Activated naive CD4-positive, alpha-beta T cell treated with anti-CD3 and anti-CD28 coated beads, Interleukin-2, amount 50 U/mL, for 24 hours (primary cell): ENCODE data around the gene GNG8.
A peak's percentile ranks its signal among the peaks of the same experiment; 100 is the strongest.
"Not testable (repeated sequence)": the region's sequence is repeated elsewhere in the genome, so short reads cannot be mapped to it uniquely, and the experiment has no call there.

Experiments used
- H3K27ac Mint-ChIP-seq: one replicate; pipeline ENCODE4 v1.8.0; 2021; ENCODE audit warnings: mild to moderate bottlenecking, mixed read lengths
- H3K27me3 Mint-ChIP-seq: one replicate; pipeline ENCODE4 v1.8.0; 2021; ENCODE audit warnings: mixed read lengths
- H3K36me3 Mint-ChIP-seq: one replicate; pipeline ENCODE4 v1.8.0; 2021; ENCODE audit warnings: mixed read lengths
- H3K4me1 Mint-ChIP-seq: one replicate; pipeline ENCODE4 v1.8.0; 2021; ENCODE audit warnings: mixed read lengths
- H3K4me3 Mint-ChIP-seq: one replicate; pipeline ENCODE4 v1.8.0; 2021; ENCODE audit warnings: mild to moderate bottlenecking, mixed read lengths
- H3K9me3 Mint-ChIP-seq: one replicate; pipeline ENCODE4 v1.8.0; 2021; ENCODE audit warnings: mixed read lengths

The GNG8 gene

DNA sequence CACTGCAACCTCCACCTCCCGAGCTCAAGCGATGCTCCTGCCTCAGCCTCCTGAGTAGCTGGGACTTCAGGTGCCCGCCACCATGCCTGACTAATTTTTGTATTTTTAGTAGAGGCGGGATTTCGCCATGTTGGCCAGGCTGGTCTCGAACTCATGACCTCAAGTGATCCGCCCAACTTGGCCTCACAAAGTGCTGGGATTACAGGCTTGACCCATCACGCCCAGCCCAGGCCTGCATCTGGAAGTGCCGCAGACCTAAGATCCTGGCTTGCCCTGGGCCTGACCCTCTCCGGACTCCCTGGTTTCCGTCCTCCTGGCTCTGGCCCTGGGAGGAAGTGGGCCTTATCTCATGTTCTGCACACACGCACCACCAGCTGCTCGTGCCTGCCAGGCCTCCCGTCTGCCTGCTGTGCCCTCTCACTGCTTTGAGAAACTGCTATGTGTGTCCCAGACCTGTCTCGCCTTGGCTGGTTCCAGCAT lies 6.4 kb downstream of the GNG8 start:
- Mint-ChIP-seq H3K36me3 (no peaks in the 10 kb centered on the region), H3K4me1 (peaks cover 31% of the 10 kb centered on the region), H3K4me3 (no peak overlapping the region), H3K27ac (peak overlapping the region; percentile 70), H3K9me3 (no peaks in the 10 kb centered on the region), H3K27me3 (no peaks in the 10 kb centered on the region)

DNA sequence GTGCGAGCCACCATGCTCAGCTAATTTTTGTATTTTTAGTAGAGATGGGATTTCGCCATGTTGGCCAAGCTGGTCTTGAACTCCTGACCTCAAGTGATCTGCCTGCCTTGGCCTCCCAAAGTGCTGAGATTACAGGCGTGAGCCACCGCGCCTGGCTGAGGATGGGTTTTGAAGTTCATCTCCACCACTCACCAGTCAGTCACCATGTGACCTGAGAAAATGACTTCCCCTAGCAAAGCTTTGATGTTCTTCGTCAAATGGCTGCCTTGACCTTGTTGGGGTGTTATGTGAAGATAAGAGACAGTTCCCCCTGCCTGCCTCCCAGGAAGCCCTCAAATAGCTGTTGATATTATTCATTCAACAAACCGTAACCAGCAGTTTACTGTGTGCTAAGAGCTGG lies 7.0 kb downstream of the GNG8 start:
- peak overlapping the region; percentile 30 for H3K27ac Mint-ChIP-seq
- not testable (repeated sequence) for H3K27me3 Mint-ChIP-seq, H3K9me3 Mint-ChIP-seq, H3K4me3 Mint-ChIP-seq, H3K36me3 Mint-ChIP-seq
- peaks cover 37% of the 10 kb centered on the region for H3K4me1 Mint-ChIP-seq

DNA sequence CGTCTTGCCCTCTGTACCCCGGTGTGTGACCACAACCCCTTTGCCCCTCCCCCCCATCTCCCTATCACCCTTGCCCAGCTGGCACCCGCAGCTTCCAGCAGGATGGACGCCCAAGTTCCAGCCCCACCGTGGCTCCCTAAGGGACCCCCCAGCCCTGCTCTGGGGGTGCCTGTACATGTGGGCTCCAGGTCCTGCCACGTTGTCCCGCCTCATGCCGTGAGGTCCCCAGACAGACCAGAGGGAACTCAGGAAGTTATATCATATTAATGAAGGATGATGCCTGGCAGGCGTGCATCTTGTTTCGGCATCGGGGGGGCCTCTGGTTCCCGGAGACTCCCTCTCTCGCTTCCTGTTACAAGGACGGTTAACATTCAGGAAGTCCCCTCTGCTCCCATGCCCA lies 9.6 kb downstream of the GNG8 start:
- Mint-ChIP-seq H3K36me3 (no peaks in the 10 kb centered on the region), H3K27me3 (no peaks in the 10 kb centered on the region), H3K4me1 (peaks cover 37% of the 10 kb centered on the region), H3K9me3 (no peaks in the 10 kb centered on the region), H3K4me3 (no peak overlapping the region), H3K27ac (no peak overlapping the region)

GRCh38 chr19:46625731-46626130 lies 10.3 kb downstream of the GNG8 start:
- Mint-ChIP-seq H3K27ac (no peak overlapping the region), H3K9me3 (no peaks in the 10 kb centered on the region), H3K4me3 (no peak overlapping the region), H3K27me3 (no peaks in the 10 kb centered on the region), H3K4me1 (peaks cover 43% of the 10 kb centered on the region), H3K36me3 (no peaks in the 10 kb centered on the region)

DNA sequence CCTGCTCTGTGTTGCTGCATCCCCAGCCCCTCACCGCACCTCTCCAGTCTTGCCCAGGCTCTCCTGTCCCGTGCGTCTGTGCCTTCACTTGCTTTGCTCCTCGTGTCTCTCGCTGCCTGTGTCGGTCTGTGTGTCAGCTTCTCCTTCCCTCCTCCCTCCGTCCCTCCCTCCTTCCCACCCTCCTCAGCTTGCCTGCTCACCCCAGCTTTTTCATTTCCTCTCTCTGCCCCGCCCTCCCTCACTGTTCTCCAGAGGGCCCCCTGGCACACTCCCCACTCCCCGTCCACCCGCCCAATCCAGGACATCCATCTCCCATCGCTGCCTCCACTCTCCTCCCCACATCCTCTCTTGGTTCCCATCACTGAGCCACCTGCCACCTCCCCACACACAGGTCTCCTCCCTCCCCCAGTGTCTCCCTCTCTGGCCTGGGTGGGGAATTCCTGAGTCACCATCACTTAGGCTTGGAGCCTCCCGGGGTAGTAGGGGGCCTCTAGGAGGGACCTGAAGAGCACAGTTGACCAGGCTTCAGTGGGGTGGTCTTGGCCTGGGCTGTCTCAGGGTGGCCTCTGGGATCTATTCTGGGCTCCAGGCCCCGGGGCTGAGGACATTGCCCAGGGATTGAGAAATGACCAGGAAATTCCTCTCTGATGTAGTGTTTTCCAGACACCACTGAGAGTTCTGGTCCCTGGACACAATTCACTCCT lies 10.9 kb downstream of the GNG8 start, which contains the start of gene PTGIR:
TSS of gene PTGIR (minus strand) at position 132 of the 704 bp plus-strand sequence. CDS start 864 bp downstream, outside the sequence.
- Mint-ChIP-seq H3K4me1 (peaks cover 49% of the 10 kb centered on the region), H3K27me3 (no peaks in the 10 kb centered on the region), H3K36me3 (no peaks in the 10 kb centered on the region), H3K27ac (peak within 1 kb of the TSS; percentile 93), H3K9me3 (no peaks in the 10 kb centered on the region), H3K4me3 (peak within 1 kb of the TSS; percentile 66)

DNA sequence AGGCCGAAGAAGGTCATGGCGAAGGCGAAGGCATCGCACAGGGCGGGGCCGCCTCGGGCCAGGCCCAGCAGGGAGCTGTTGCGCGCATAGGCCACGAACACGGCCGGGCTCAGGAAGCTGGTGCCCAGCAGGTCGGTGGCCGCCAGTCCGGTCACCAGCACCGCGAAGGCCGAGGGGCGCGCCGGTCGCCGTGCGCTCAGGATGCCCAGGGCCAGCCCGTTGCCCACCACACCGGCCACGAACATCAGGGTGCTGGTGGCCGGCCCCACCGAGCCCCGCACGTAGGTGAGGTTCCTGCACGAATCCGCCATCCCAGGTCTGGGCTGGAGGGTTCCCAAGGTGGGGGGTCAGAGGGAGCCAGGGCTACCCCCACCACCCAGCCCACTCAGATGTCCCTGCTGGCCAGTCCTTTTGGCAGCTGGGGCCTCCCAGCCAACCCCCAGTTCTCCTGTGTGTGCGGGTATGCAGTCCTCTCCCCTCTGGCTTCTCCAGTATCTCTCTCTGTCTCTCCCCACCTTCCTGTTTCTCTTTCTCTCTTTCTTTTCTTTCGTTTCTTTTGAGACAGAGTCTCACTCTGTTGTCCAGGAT lies 12.0 kb downstream of the GNG8 start:
- H3K4me3 Mint-ChIP-seq, result peak overlapping the region; percentile 53

GRCh38 chr19:46622118-46622446 lies 13.9 kb downstream of the GNG8 start:
- Mint-ChIP-seq H3K4me1 (peaks cover 59% of the 10 kb centered on the region), H3K27ac (peak overlapping the region; percentile 46), H3K4me3 (peak overlapping the region; percentile 3), H3K9me3 (no peaks in the 10 kb centered on the region), H3K27me3 (no peaks in the 10 kb centered on the region), H3K36me3 (no peaks in the 10 kb centered on the region)

More for the DNA sequence above, 12.0 kb downstream of the GNG8 start:
- Mint-ChIP-seq H3K9me3 (no peaks in the 10 kb centered on the region), H3K4me1 (peaks cover 57% of the 10 kb centered on the region), H3K27me3 (no peaks in the 10 kb centered on the region), H3K36me3 (no peaks in the 10 kb centered on the region), H3K27ac (no peak overlapping the region)

GRCh38 chr19:46621191-46622117 lies 14.5 kb downstream of the GNG8 start:
- H3K36me3 Mint-ChIP-seq, result no peaks in the 10 kb centered on the region

GRCh38 chr19:46620716-46621115 lies 15.3 kb downstream of the GNG8 start:
- H3K27me3 Mint-ChIP-seq, result no peaks in the 10 kb centered on the region
- no peak overlapping the region for H3K4me3 Mint-ChIP-seq
- no peak overlapping the region for H3K27ac Mint-ChIP-seq
- H3K36me3 Mint-ChIP-seq, result no peaks in the 10 kb centered on the region
- H3K9me3 Mint-ChIP-seq, result no peaks in the 10 kb centered on the region
- H3K4me1 Mint-ChIP-seq, result peaks cover 73% of the 10 kb centered on the region

More at GRCh38 chr19:46621191-46622117, 14.5 kb downstream of the GNG8 start:
- no peaks in the 10 kb centered on the region for H3K27me3 Mint-ChIP-seq
- peak overlapping the region; percentile 36 for H3K4me3 Mint-ChIP-seq
- H3K27ac Mint-ChIP-seq, result peak overlapping the region; percentile 88
- peaks cover 66% of the 10 kb centered on the region for H3K4me1 Mint-ChIP-seq
- no peaks in the 10 kb centered on the region for H3K9me3 Mint-ChIP-seq

GRCh38 chr19:46620267-46620666 lies 15.7 kb downstream of the GNG8 start:
- peaks cover 72% of the 10 kb centered on the region for H3K4me1 Mint-ChIP-seq
- no peaks in the 10 kb centered on the region for H3K27me3 Mint-ChIP-seq
- H3K27ac Mint-ChIP-seq, result peak overlapping the region; percentile 88
- no peak overlapping the region for H3K4me3 Mint-ChIP-seq
- H3K36me3 Mint-ChIP-seq, result no peaks in the 10 kb centered on the region
- H3K9me3 Mint-ChIP-seq, result no peaks in the 10 kb centered on the region

DNA sequence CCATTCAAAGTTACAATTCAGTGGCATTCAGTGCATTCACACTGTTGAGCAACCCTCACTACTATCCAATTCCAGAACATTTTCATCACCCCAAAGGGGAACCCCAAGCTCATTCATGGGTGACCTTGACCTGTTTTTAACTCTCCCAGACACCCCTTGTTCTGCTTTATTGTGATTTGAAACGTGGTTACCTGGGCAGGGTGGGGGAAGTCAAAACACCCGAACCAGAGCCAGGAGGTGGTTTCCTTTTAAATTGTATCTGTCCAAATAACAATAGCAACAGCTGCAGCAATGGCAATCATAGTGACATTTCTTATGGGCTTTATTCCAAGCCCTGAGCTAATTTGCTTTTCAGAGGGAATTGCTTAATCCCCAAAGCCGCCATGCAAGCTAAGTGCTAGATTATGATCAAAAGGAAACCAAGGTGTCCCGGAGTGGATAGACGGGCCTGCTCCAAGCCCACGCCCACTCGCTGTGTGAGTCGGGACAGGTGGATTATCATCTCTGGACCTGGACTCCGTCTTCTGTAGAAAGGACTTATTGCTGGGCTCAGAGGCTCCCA lies 17.3 kb downstream of the GNG8 start:
- Mint-ChIP-seq H3K27me3 (no peaks in the 10 kb centered on the region), H3K4me3 (peak overlapping the region; percentile 65), H3K36me3 (no peaks in the 10 kb centered on the region), H3K27ac (peak overlapping the region; percentile 88), H3K4me1 (peaks cover 68% of the 10 kb centered on the region), H3K9me3 (no peaks in the 10 kb centered on the region)

GRCh38 chr19:46617601-46618000 lies 18.4 kb downstream of the GNG8 start:
- H3K36me3 Mint-ChIP-seq, result no peaks in the 10 kb centered on the region
- H3K4me3 Mint-ChIP-seq, result no peak overlapping the region
- no peak overlapping the region for H3K27ac Mint-ChIP-seq
- H3K4me1 Mint-ChIP-seq, result peaks cover 75% of the 10 kb centered on the region
- H3K9me3 Mint-ChIP-seq, result no peaks in the 10 kb centered on the region
- H3K27me3 Mint-ChIP-seq, result no peaks in the 10 kb centered on the region

DNA sequence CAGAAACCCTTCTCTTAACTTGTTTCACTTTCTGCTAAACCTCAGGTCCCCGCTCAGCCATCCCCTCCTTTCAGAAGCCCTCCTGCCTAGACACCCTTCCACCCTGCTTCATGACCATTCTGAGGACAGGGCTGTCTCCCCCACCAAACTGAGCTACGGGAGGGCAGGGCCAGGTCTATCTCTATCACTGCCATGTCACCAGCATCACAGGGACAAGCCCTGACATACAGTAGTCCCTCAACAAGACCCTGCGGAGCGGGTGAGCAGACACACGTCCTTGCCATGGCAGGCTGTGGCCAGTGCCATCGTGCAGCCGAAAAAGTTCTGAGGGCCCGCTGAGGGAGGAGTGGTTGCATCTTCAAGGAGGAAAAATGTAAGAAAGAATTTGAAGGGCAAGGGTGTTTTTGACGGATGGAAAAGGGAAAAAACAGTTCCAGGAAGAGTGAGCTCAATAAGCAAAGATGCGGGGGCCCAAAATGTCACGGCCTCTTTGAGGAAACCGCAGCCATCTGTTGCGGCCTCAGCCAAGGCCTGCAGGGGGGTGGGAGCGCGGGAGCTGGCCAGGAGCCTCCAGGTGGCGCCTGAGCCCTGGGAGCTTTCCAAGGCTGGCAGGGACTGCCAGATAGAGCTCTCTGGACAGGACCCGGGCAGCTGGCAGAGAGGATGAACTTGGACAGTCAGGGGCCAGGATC lies 19.2 kb downstream of the GNG8 start:
- Mint-ChIP-seq H3K4me3 (peak overlapping the region; percentile 92), H3K4me1 (peaks cover 75% of the 10 kb centered on the region), H3K9me3 (no peaks in the 10 kb centered on the region), H3K36me3 (no peaks in the 10 kb centered on the region), H3K27me3 (no peaks in the 10 kb centered on the region), H3K27ac (peak overlapping the region; percentile 98)

GRCh38 chr19:46615966-46616365 lies 20.0 kb downstream of the GNG8 start:
- Mint-ChIP-seq H3K27me3 (no peaks in the 10 kb centered on the region), H3K4me3 (peak overlapping the region; percentile 26), H3K4me1 (peaks cover 75% of the 10 kb centered on the region), H3K36me3 (no peaks in the 10 kb centered on the region), H3K27ac (peak overlapping the region; percentile 62), H3K9me3 (no peaks in the 10 kb centered on the region)
